Activated effector memory CD4-positive, alpha-beta T cell treated with anti-CD3 and anti-CD28 coated beads, Interleukin-2, amount 50 U/mL, for 16 hours (primary cell): ENCODE measurements around the gene ADGRB2.

Experiments
- DNase-seq: peaks from one replicate; pipeline ENCODE4 v3.0.0-alpha.2; 2020

The ADGRB2 gene

DNA sequence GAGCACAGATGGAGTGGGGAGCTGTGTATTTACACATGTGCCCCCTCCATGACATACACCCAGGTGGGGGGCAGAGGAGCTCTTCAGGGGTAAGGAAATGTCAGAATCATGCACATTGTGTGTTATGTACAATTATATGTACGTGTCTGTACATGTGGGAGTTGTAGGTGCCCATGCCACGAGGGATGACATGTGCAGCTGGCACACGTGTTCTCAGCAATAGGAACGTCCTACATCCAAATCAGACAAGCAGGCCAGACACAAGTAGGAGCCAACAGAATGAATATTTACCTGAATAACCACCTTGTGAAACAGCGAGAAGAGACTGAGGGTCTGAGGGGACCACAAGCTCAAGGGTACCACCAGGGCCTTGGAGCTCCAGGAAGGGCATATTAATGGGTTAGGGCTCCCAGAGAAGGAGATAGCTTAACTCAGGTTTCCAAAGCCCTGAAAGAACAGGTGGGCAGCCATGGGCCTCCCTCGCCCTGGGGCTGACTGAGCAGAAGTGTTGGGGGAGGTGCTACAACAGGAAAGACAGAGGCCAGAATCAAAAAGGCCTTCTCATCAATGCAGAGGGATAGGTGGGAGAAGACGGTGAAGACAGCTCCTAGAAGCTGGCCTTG, 63.6 kb downstream of the ADGRB2 start:
- DNase-seq, result no peak

DNA sequence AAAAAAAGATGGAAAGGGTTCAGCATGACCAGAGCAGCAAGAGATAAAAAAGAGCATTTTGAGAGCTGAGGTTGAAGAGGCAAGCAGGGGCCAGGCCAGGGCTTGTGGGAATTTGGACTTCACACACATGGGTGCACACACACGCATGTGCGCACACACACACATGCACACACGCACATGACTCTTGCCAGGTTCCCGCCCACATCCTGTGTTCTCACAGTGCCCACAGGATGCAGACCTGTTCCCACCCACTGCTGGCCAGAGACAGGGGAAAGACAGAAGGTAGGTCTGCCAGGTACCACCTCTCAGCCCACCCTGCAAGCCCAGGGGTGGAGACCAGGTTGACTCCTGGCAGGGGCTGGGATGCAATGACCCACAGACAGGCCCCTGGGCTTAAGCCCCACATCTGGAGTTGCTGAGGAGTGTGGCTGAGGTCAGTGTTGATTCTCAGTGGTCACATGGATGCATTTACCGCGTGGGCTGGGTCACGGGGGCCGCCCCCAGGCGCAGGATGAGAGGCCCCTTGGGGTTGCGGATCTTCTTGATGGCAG, 64.7 kb downstream of the ADGRB2 start:
- peak; percentile 68 for DNase-seq

DNA sequence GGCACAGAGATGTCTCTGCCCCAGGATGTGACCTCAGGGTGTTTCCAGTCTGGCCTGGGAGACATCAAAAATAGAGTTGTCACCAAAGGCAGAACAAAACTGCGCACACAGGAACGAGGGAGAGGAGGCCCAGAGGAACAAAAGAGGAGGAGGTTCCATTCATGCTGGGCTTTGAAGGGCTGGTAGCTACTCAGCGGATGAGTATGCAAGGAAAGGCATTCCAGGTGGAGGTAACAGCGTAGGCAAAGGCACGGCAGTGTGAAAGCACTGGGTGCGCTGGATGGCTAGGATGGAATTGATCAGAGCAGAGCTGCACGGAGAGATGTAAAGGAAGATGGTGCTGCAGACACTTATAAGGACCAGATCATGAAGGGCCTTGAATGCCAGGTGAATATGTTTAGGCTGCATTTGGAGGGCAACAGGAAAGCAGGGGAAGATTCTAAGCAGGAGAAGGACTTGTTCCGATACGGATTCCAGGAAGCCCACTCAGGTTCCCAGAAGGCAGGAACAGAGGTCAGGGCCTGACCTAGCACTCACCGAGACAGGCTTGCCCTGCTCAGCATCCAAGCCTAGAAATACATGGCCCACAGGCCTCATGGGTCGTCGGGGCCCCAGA, 66.7 kb downstream of the ADGRB2 start:
- no peak for DNase-seq

DNA sequence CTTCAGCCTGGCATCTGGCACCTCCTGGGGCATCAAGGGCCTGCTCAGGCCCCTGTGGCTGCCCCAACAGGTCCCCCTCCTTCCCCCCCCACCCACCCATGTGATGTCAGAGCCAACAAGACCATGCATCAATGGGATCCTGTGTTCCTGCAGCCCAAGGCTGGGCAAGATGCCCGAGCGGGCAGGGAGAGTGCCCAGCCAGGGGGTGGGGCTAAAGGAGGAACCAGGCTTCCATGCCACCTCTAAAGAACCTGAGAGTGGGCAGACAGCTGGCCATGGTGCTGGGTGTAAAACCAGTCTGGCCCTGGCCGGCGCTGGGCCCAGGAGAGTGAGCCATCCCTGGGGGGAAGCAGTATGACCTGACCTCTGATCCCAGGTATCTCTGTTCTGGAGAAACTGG, 67.9 kb downstream of the ADGRB2 start:
- no peak for DNase-seq

DNA sequence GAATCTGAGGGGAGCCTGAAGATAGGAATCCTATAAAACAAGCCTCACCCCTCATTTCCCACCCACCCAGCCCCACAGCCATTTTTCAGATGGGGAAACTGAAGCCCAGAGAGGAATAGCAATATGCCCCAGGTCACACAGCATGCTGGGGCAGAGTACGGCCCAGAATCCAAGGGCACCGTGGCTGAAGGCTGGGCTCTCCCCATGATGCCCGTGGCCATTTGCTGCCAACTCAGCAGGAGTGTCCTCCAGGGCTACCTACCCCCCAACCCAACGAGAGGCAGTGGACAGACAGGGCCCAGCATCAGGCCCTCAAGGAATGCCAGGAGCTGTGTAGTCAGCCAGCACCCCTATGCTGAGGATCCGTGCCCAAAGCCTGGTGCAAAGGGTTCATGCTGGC, 68.8 kb downstream of the ADGRB2 start:
- DNase-seq, result no peak

DNA sequence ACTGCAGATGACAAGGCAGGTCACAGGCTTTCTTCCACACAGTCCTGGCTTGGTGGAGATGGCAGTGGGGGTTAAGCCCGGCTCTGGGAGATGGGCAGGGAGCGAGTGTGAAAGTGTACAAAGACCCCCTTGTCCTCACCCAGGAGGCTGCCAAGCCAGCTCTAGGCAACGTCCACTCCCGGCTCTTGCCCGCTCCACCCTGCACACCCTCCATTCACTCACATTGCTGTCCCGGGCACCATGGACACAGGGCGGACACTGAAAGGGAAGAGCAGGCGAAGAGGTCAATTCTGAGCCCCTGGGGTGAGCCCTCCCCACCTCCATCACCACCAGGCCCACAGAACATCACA, 69.2 kb downstream of the ADGRB2 start:
- DNase-seq, result no peak

DNA sequence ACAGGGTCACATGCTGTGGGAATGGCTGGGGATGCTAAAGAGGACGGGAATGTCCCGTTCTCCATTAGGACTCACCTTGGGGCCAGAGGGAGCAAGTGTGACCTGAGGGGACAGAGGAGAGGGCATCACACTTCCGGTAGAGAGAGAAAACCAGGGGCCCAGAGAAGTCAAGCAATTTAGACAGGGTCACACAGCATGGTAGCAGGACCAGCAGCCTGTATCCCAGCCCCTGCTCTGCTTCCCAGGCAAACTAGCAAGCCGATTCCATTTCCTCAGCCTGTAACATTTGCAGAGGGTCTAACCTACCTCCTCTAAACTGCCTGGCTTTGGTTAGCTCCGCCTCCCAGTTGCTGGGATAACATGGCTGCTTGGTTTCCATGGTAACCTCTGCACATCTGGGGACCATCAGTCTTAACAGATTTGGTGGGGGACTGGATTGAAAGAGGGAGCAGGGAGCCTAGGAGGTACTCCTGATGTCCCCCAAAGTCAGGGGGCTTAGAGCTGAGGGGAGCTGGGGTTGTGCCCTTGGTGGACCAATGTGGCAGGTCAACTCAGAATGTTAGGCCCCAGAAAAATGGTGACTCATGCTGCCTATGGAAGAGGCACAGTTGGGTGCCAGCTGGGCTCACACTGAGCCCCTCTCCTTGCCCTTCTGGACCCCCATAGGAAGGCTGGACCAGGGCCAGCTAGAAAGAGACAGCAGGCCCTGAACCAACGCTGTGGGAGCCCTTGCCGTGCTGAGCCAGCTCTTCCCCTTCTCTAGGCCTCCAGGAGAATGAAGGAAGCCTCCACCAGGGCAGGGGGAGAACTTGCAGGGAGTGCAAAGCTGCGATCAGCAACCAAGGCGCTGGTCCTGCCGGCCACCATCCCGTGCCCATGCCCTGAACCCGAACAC, 69.8 kb downstream of the ADGRB2 start:
- no peak for DNase-seq

DNA sequence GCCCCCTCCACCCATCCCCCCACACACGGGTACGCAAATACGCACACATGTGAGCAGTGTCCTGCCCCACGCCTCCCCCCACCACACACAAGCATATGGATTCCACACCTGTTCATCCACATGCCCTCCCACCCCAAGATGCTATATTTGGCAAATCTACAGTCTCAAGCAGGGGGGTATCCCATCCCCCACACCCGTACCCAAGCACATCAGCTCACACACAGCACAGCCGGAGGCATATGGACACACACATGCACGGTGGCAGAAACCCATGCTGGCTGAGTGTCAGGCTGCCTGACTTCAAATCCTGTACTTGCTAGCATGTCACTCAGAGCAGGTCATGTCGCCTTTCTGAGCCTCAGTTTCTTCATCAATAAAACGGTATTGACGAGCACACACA, 70.9 kb downstream of the ADGRB2 start:
- DNase-seq, result no peak

DNA sequence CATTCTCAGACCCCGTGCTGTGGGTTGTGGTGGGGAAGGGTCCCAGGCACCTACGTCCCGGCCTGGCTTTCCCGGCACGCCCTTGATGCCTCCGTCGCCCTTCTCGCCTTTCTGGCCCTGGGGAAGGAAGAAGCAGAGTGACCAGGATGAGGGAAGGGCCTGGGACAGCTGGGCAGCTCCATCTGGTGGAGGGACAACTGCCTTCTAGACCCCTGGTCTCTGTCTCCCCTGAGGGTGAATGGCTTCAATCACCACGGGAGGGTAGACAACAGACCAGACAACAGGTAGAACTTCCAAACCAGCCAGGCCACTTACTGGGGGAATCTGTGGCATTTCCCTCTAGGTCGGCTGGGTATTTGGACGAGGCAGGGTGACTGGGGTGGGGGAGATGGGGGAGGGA, 72.2 kb downstream of the ADGRB2 start:
- DNase-seq, result no peak

DNA sequence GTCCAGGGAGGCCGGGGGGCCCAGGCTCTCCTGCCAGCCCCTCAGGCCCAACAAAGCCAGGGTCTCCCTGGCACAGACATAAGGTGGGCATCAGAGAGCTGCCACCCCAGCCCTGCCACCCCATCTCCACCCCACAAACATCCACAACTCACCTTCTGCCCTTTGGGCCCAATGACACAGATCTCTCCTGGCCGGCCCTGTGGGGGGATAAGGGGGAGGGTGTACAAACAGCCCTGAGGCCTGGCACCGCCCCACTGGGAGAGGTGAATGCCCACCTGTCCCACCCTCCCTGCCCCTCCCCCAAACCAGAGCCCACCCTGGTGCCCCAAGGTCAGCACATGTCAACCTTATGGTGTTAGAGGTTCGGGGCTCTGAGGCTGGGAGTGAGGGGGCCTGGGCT, 72.7 kb downstream of the ADGRB2 start:
- no peak for DNase-seq

DNA sequence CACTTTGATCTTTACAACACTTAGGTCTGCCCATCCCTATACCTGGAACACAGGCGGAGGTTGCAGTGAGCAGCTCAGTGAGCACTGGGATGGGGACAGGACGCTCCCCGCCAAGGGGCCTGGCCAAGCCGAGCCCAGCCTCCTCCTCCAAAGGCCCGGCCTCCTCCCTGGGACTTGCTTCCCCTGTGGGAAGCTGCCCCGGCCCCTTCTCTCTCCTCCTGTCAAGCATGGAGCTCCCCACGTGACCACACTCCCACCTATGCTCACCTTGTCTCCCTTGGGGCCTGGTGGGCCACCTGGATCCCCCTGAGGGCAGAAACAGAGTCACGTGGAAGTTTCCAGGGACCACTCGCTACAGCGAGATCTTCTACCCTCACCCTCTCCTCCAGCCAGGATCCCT, 73.2 kb downstream of the ADGRB2 start:
- DNase-seq, result no peak

DNA sequence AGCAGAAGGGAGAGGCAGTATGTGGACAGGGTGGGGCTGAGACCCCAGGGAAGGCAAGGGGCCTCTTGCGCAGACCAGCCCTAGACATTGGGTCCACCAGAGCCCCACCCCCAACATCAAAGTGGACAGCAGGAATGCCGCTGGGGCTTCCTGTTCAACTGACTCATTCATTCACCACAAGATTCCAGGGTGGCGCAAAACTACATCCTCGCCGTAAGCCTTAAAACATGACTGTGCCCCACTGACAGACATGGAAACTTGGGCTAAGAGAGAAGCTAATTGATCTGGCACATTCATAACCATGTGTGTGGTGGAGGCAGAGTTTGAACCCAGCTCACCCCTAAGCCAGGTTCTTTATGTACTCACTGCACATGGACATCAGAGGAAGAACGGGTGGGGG, 74.3 kb downstream of the ADGRB2 start:
- DNase-seq, result no peak

DNA sequence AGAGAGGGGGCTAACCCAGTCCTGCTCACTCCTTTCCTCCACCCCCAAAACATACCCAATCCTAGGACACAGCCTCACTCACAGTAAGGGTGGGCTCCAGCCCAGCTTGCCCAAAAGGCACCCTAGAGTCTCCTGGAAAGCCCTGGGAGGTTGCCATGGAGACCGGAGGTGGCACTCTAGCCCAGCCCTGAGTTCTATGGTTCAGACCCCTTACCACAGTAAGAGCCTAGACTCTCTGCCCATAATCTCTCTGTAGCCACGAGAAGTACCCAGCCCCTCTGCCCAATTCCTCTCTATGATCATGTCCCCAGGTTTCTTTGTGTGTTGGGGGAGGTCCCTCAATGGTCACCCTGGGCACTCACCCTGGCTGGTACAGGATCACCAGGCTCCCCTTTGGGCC, 74.8 kb downstream of the ADGRB2 start:
- no peak for DNase-seq

DNA sequence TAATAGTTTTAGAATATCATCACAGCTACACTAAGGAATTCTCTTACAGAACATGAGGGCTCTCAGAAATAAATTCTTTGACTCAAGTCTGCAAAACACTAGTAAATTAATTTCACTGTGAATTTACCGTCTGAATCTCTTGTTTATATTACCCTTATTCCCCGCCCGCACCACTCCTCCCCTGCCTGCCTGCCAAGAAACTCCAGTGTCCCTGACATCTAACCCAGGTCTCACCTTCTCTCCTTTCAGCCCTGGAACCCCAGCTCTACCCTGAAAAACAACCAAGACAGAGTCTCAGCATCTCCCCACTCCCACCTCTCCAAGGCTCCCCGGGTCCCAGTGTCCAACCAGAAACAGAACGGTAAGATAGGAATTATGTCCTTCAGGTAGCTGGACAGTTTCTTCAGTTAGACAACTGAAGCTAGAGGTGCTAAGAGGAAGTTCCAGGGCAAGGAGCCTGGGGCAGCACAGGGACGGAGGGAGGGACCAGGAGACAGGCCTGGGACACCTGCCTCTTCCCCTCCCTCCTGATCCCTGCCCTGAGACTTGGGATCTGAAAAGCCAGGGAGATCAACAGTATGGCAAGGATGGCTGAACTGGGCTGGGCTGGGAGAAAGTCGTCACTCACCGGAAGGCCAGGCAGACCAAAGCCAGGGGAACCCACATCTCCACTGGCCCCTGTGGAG, 75.8 kb downstream of the ADGRB2 start:
- DNase-seq, result no peak

DNA sequence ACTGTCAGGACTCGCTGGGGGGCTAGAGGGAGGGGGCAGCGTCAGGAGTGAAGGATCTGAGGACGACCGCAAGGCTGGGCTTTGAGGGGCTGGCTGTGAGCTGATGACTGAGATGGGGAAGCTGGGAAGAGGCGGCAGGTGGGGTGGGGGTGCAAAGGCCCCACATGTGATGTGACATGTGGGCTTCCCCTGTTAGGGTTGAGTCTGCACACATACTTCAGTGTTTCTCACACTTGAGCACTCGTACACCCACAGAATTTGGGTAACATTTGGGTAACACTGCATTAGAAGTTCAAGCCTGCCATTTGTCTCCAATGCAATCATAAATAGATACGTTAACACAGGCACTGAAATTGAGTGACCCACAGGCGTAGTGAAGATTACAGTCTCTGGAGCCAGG, 76.5 kb downstream of the ADGRB2 start:
- no peak for DNase-seq

DNA sequence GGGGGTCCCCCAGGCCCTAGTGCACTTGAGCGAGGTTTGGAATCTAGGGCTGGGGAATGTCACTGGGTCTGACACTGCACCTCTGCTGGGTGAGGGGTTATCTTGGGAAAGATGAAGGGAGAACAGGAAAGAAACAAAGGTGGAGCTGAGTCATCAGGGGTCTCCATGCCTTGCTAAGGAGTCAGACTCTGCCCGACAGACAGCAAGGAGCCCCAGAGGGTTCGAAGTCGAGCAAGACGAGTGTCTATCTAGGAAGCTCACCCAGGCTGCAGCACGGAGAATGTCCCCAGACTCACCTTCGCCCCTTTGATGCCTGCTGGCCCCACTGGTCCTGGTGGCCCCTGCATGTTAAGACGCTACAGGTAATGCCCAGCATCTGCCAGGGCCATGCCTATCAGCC, 78.3 kb downstream of the ADGRB2 start:
- DNase-seq, result no peak

DNA sequence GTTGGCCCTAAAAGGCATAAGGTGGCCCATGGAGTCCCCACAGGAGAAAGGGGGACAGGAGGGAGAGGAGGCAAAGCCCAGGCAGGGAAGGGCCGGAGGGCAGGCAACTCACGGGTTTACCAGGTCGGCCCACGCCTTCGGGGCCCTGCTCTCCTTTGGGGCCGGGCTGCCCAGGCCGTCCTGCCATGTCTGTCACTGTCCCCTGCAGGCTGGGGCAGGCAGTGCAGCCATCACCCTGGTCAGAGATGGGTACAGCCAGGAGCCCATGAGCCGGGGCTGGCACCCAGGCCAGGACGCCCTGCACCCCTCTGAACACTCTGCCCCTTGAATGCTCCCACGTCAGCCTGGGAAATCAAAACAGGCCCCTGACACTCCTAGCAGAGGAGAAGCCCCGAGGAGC, 80.1 kb downstream of the ADGRB2 start:
- no peak for DNase-seq

DNA sequence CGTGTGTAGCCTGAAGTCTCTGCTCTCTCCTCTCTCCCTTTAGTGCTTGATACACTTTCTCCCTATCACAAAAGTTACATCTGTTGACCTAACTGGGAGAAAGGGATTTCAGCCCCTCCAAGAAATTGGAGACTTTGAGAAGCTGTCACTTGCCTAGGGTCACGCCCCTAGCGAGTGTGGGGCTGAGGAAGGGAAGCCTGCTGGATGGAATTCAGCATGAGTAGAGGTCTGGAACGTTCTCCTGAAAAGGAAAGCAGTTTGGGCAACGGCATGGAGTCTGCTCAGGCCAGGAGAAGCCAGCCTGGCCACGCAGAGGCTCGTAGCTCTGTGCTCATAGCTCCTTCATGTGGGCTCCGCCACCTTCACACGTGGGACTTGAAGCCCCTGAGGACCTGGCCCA, 82.7 kb downstream of the ADGRB2 start:
- no peak for DNase-seq

DNA sequence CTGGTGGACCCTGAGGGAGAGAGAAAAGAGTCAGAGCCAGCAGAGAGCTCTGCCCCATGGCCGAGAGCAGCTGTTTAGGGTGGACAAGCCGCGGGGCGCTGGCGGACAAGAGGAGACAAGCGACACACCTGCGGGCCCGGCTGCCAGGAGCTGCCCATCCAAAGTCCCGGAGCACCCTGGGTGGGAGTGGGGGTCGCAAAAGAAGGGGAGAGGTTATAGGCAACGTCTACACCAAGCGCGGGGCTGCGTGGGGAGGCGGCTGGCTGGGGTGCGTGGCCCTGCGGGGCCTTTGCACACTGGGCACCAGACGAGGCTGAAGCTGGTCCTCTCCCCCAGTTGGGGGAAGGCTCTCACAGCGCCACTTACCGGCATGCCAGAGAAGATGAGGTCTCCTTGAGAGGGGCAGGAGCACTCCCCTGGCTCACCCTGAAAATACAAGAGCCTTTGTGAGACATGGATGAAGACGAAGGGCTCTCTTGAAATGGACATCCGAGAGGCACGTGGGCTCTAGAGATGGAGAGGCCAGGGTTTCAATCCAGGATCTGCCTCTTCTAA, 84.4 kb downstream of the ADGRB2 start:
- DNase-seq, result no peak

DNA sequence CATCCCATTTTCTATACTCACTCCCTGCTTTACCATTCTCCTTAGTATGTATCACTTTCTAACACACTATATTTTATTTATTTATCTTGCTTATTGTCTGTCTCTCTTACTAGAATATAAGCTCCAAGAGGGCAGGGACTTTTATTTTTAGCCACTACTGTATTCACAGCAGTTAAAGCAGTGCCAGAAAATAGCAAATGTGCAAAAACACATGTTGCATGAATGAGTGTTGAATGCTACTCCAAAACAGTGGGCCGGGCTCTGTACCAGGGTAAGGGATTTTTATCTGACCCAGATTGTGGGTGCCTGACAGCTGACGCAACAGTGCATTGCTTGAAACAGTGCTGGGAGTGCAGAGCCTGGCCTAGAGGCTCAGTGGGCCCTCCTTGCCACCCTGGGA, 85.0 kb downstream of the ADGRB2 start:
- no peak for DNase-seq

DNA sequence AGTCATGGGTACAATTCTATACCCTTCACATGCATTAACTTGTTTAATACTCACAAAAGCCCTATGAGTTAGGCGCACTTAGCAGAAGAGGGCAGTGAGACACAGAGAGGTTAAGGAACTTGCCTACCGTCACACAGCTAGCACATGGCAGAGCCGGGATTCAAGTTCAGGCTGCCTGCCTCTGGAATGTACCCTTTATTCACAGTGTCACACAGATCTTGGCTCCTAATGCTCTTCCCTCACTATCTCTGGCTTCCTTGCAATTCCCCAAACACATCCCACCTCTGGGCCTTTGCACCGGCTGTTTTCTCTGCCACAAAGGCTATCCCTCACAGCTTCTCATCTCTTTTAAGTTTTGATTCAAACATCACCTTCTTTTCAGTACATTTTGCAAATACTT, 85.5 kb downstream of the ADGRB2 start:
- no peak for DNase-seq

DNA sequence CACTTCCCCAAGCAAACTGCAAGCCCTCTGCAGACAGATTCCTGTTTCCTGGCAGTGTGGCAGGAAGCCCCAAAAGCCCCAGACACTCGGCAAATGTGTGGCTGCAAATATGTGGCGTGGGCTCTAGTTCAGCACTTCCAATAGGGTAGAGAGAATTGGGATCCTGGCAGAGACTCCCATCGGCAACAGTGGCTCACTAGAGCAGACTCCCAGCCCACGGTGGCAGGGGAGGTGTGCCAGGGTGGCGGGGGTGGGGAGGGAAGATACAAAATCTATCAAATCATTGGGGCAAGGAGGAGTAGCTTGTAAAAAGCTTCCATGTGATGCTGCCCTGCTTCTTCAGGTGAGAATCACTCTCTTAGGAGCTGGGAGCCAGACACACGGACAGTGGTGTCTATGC, 86.2 kb downstream of the ADGRB2 start:
- no peak for DNase-seq

DNA sequence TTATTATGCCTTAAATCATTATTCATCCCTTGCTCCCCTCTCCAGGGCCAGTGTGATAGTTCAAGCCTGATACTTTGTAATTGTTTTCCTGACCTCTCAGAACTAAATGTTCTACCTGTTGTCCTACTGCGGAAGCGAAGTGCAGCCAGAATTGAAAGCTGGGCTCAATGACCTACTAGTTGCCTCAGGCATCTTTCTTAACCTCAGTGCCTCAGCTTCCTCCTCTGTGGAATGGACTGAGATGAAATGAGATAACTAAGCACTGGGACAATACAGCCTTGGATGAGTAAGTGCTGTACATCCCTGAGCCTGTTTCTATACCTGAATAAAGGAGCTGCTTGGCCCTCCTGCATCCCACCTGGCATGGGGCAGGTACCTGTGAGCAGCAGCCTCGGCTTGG, 86.7 kb downstream of the ADGRB2 start:
- DNase-seq, result no peak
